HCT116 (cell line): ENCODE data around the gene TOP2B. TPM values are rescaled to one million over a fixed set of nuclear protein-coding genes. Genes with fewer than 3 reads are reported as not detected.

ENCODE experiments used
- ATAC-seq: fragments of 200-7000 bp; cut with Tn5 transposase; 2 replicates; pipeline ENCODE4 v1.9.1; 2020; ENCODE audit warnings: mild to moderate bottlenecking, moderate library complexity
- Bru-seq: library from RNA; stranded (reverse); fragments of 400-500 nt; gene quantifications from one replicate; lab custom pipeline; 2021; lab: Mats Ljungman, UMichigan
- BruChase-seq, 2 experiments: library from RNA; stranded (reverse); fragments of 400-500 nt; gene quantifications; one replicate each; lab custom pipeline; 2021; lab: Mats Ljungman, UMichigan
- BruUV-seq: library from RNA; stranded (reverse); fragments of 400-500 nt; replicated peaks from 2 replicates; lab custom pipeline; 2021; lab: Mats Ljungman, UMichigan
- CTCF ChIA-PET: fragments of 300-600 bp; sonication (Branson Sonifier 250); formaldehyde crosslinking; loops from one replicate; lab custom pipeline; 2021; ENCODE audit warnings: antibody characterized with exemption; lab: Charles Lee
- POLR2A ChIA-PET: fragments of 300-600, 350-600 bp; sonication (Branson Sonifier 250); formaldehyde crosslinking; loops from one replicate; lab custom pipeline; 2021; ENCODE audit warnings: antibody characterized with exemption; lab: Charles Lee
- RAD21 ChIA-PET, 2 experiments: fragments of 300-600 bp; sonication (Branson Sonifier 250); formaldehyde crosslinking; loops; one replicate each; lab custom pipeline; 2023; ENCODE audit warnings: low total read pairs in 2 of 2; ENCODE audit not compliant: uncharacterized antibody in 2 of 2, unreplicated experiment in 2 of 2, low non-redundant PET in 1 of 2; lab: Charles Lee
- DNase-seq: peaks from one replicate; pipeline ENCODE4 v3.0.0-alpha.2; 2010; ENCODE audit warnings: low read depth, low spot score
- H2AFZ ChIP-seq: fragments of 200-600 bp; shearing (Covaris generic), sonication (generic); 2 replicates; pipeline ENCODE4 v1.6.1; 2017; ENCODE audit warnings: low read depth, mixed run types, mixed read lengths, antibody characterized with exemption, low read length; ENCODE audit not compliant: poor library complexity, severe bottlenecking
- H3K27ac ChIP-seq: 2 replicates; pipeline ENCODE4 v1.5.1; 2012; ENCODE audit warnings: low read depth, low read length
- H3K27me3 ChIP-seq: fragments of 200-600 bp; sonication (generic); 2 replicates; pipeline ENCODE4 v1.6.1; 2016; ENCODE audit warnings: mixed run types, low read length, mixed read lengths; ENCODE audit not compliant: insufficient read depth
- H3K36me3 ChIP-seq, 2 experiments: fragments of 200-500 bp in 1 of 2; fragments of 200-600 bp in 1 of 2; sonication (Bioruptor generic) in 1 of 2; sonication (generic) in 1 of 2; 2 replicates each; pipeline versions ENCODE4 v1.5.1 to v1.6.1; 2014 to 2016; ENCODE audit warnings: low read length in 2 of 2, inconsistent platforms in 1 of 2, mixed read lengths in 1 of 2, mixed run types in 1 of 2; ENCODE audit not compliant: insufficient read depth in 2 of 2, control insufficient read depth in 1 of 2
- H3K4me1 ChIP-seq, 2 experiments: fragments of 200-600 bp in 1 of 2; sonication (generic) in 1 of 2; 2 replicates each; pipeline versions ENCODE4 v1.5.1 to v1.6.1; 2012 to 2017; ENCODE audit warnings: low read length in 2 of 2, inconsistent platforms in 1 of 2, mild to moderate bottlenecking in 1 of 2, mixed read lengths in 1 of 2, mixed run types in 1 of 2, moderate library complexity in 1 of 2; ENCODE audit not compliant: insufficient read depth in 2 of 2, control insufficient read depth in 1 of 2
- H3K4me2 ChIP-seq: fragments of 200-600 bp; sonication (generic); 2 replicates; pipeline ENCODE4 v1.6.1; 2017; ENCODE audit warnings: mixed run types, low read length, mixed read lengths
- H3K4me3 ChIP-seq, 2 experiments: fragments of 200-600 bp in 1 of 2; sonication (generic) in 1 of 2; replicated peaks in 1 of 2; 2 replicates each; pipeline ENCODE4 v1.5.1; 2011 to 2016; ENCODE audit warnings: low read length in 2 of 2, control low read depth in 1 of 2, low read depth in 1 of 2, mild to moderate bottlenecking in 1 of 2, mixed read lengths in 1 of 2, mixed run types in 1 of 2
- H3K79me2 ChIP-seq: fragments of 200-600 bp; sonication (generic); 2 replicates; pipeline ENCODE4 v1.6.1; 2017; ENCODE audit warnings: mild to moderate bottlenecking, mixed run types, low read length, moderate library complexity, mixed read lengths; ENCODE audit not compliant: insufficient read depth
- H3K9ac ChIP-seq: fragments of 200-600 bp; sonication (generic); 2 replicates; pipeline ENCODE4 v1.6.1; 2016; ENCODE audit warnings: low read length, mixed read lengths
- H3K9me2 ChIP-seq: fragments of 200-600 bp; sonication (generic), shearing (Covaris generic); 2 replicates; pipeline ENCODE4 v1.6.1; 2017; ENCODE audit warnings: mixed run types, mild to moderate bottlenecking, moderate library complexity; ENCODE audit not compliant: insufficient read depth
- H3K9me3 ChIP-seq, 2 experiments: fragments of 200-500 bp in 1 of 2; fragments of 200-600 bp in 1 of 2; sonication (Bioruptor generic) in 1 of 2; sonication (generic) in 1 of 2; 2 replicates each; pipeline ENCODE4 v1.6.1; 2014 to 2017; ENCODE audit warnings: low read length in 2 of 2, mixed read lengths in 2 of 2, inconsistent platforms in 1 of 2, low read depth in 1 of 2, mild to moderate bottlenecking in 1 of 2, mixed run types in 1 of 2, moderate library complexity in 1 of 2; ENCODE audit not compliant: control insufficient read depth in 1 of 2, insufficient read depth in 1 of 2
- H4K20me1 ChIP-seq: fragments of 200-600 bp; sonication (generic), shearing (Covaris generic); 2 replicates; pipeline ENCODE4 v1.6.1; 2017; ENCODE audit warnings: mixed run types, mild to moderate bottlenecking, moderate library complexity; ENCODE audit not compliant: insufficient read depth
- EGR1 ChIP-seq: IDR thresholded peaks from 2 replicates; pipeline ENCODE4 v1.6.1; 2012; ENCODE audit warnings: low read depth
- POLR2A ChIP-seq: IDR thresholded peaks from 2 replicates; pipeline ENCODE4 v1.7.0; 2011; ENCODE audit warnings: borderline replicate concordance; ENCODE audit not compliant: insufficient read depth, insufficient read length; ENCODE audit errors: extremely low read depth
- POLR2AphosphoS5 ChIP-seq: IDR thresholded peaks from 2 replicates; pipeline ENCODE4 v1.6.1; 2011; ENCODE audit warnings: mild to moderate bottlenecking, low read depth, low read length, moderate library complexity
- SIN3A ChIP-seq: IDR thresholded peaks from 2 replicates; pipeline ENCODE4 v1.6.1; 2012; ENCODE audit warnings: low read depth
- SP1 ChIP-seq: IDR thresholded peaks from 2 replicates; pipeline ENCODE4 v1.6.1; 2012; ENCODE audit warnings: low read depth
- TCF7L2 ChIP-seq: IDR thresholded peaks from 2 replicates; pipeline ENCODE4 v1.7.0; 2011; ENCODE audit warnings: borderline replicate concordance, inconsistent platforms; ENCODE audit not compliant: insufficient read depth, insufficient read length; ENCODE audit errors: extremely low read depth
- YY1 ChIP-seq: IDR thresholded peaks from 2 replicates; pipeline ENCODE4 v1.6.1; 2011; ENCODE audit warnings: low read length, low read depth, moderate library complexity, mild to moderate bottlenecking; ENCODE audit not compliant: insufficient replicate concordance; ENCODE audit errors: extremely low read depth
- ZFX ChIP-seq: fragments of 450-650 bp; IDR thresholded peaks from 2 replicates; pipeline ENCODE4 v1.6.1; 2017
- intact Hi-C: fragments of 100-400 bp; cut with micrococcal nuclease; formaldehyde crosslinking; loops from 2 replicates; pipeline ENCODE4 v1.10.0; 2022
- long read RNA-seq: library from polyadenylated mRNA; unstranded; transcript quantifications from one replicate; pipeline ENCODE4 v2.0.0, GENCODE V29; 2021; ENCODE audit not compliant: unreplicated experiment
- polyA plus RNA-seq: library from polyadenylated mRNA; unstranded; fragments of >200 nt; gene quantifications from 2 replicates; pipeline ENCODE4 v1.2.1, GENCODE V29; 2012; ENCODE audit warnings: missing spikeins
- total RNA-seq: library from RNA; stranded (reverse); gene quantifications from one replicate; pipeline ENCODE4 v1.2.1, GENCODE V29; 2021; ENCODE audit not compliant: unreplicated experiment
- TF ChIP-seq, protein P1 (sequence below): IDR thresholded peaks from 2 replicates; pipeline ENCODE4 v1.6.1; 2012
- TF ChIP-seq, protein P2 (sequence below), 3 experiments: fragments of 200-600 bp in 1 of 3; sonication (generic) in 1 of 3; IDR thresholded peaks in 2 of 3; conservative IDR thresholded peaks in 1 of 3; 2 replicates each; pipeline ENCODE4 v1.5.1; 2012 to 2017; ENCODE audit warnings: low read depth in 2 of 3, low read length in 2 of 3, antibody characterized with exemption in 1 of 3, borderline replicate concordance in 1 of 3, control low read depth in 1 of 3, mild to moderate bottlenecking in 1 of 3, mixed read lengths in 1 of 3, mixed run types in 1 of 3, moderate library complexity in 1 of 3; ENCODE audit not compliant: insufficient read depth in 1 of 3

The TOP2B gene, protein sequence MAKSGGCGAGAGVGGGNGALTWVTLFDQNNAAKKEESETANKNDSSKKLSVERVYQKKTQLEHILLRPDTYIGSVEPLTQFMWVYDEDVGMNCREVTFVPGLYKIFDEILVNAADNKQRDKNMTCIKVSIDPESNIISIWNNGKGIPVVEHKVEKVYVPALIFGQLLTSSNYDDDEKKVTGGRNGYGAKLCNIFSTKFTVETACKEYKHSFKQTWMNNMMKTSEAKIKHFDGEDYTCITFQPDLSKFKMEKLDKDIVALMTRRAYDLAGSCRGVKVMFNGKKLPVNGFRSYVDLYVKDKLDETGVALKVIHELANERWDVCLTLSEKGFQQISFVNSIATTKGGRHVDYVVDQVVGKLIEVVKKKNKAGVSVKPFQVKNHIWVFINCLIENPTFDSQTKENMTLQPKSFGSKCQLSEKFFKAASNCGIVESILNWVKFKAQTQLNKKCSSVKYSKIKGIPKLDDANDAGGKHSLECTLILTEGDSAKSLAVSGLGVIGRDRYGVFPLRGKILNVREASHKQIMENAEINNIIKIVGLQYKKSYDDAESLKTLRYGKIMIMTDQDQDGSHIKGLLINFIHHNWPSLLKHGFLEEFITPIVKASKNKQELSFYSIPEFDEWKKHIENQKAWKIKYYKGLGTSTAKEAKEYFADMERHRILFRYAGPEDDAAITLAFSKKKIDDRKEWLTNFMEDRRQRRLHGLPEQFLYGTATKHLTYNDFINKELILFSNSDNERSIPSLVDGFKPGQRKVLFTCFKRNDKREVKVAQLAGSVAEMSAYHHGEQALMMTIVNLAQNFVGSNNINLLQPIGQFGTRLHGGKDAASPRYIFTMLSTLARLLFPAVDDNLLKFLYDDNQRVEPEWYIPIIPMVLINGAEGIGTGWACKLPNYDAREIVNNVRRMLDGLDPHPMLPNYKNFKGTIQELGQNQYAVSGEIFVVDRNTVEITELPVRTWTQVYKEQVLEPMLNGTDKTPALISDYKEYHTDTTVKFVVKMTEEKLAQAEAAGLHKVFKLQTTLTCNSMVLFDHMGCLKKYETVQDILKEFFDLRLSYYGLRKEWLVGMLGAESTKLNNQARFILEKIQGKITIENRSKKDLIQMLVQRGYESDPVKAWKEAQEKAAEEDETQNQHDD (N-terminal part only)
- total RNA-seq (101 TPM), Bru-seq, nascent RNA (percentile 87 among the genes with signal in this experiment), BruChase-seq, experiment 1, labeled RNA remaining after a 6-hour chase (percentile 92 among the genes with signal in this experiment), BruChase-seq, experiment 2, labeled RNA remaining after a 2-hour chase (percentile 87 among the genes with signal in this experiment)
- polyA plus RNA-seq: 22.6 and 32.1 TPM in 2 replicates
- long read RNA-seq, full-length matches to known transcripts: 116 of 213 reads
- long read RNA-seq, partial matches to known transcripts: 70 of 213 reads
- long read RNA-seq, other reads (novel, unspliced or antisense): 27 of 213 reads

DNA sequence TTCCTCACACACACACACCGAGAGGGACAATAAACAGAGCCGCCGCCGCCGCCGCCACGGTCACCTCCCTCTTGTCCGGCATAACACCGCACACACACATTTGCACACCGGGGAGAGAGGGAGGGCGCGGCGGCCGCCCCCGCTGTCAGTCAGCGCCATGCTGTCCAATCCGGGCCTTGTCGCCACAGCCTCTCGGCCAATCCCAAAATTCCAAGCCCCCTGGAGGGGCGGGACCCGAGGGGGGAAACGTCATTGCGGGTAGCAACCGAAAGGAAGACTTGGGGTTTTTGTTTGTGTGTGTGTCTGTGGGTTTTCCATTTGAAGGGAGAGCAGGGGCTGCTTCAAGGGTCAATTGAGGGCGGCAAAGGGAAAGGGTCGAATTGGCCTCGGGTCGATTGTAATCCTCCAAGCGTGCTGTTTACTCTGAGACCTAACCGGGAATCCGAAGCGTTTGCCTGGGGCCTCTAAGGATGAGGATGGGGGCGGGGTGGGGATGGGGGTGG lies at the start of gene TOP2B:
TSS of gene TOP2B (minus strand) at position 96 of the 503 bp plus-strand sequence. CDS start 610 bp downstream, outside the sequence.
- Histone ChIP-seq H2AFZ (peak within 1 kb of the TSS; percentile 11), H3K4me1 (peaks cover 8 to 17% of the 10 kb centered on the region in 2 experiments; a peak in 3 of 4 replicates), H3K79me2 (peaks cover 40% of the 10 kb centered on the region), H4K20me1 (no peaks in the 10 kb centered on the region), H3K9me2 (no peaks in the 10 kb centered on the region), H3K4me3 (peak within 1 kb of the TSS; percentile 57 to 75), H3K27ac (peak within 1 kb of the TSS; percentile 92), H3K9ac (peak within 1 kb of the TSS; percentile 81), H3K36me3 (no peaks in the 10 kb centered on the region)
- intact Hi-C loops: loop anchor here (2.0 kb wide), 1 partner anchor 124 kb away; no protein-coding TSS in a partner anchor
- ChIA-PET POLR2A (no interaction called here), CTCF (no interaction called here)
- peak; percentile 94 for ATAC-seq
- TF ChIP-seq POLR2AphosphoS5 (peak; percentile 79), POLR2A (peak; percentile 36), YY1 (peak; percentile 74), SP1 (peak; percentile 92), SIN3A (peak; percentile 70), TCF7L2 (peak; percentile 80), EGR1 (peak; percentile 83), ZFX (no peak)
- TF ChIP-seq, protein P1, sequence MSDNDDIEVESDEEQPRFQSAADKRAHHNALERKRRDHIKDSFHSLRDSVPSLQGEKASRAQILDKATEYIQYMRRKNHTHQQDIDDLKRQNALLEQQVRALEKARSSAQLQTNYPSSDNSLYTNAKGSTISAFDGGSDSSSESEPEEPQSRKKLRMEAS: peak; percentile 54; the same call in 1 of the 2 replicates
- TF ChIP-seq, protein P2, sequence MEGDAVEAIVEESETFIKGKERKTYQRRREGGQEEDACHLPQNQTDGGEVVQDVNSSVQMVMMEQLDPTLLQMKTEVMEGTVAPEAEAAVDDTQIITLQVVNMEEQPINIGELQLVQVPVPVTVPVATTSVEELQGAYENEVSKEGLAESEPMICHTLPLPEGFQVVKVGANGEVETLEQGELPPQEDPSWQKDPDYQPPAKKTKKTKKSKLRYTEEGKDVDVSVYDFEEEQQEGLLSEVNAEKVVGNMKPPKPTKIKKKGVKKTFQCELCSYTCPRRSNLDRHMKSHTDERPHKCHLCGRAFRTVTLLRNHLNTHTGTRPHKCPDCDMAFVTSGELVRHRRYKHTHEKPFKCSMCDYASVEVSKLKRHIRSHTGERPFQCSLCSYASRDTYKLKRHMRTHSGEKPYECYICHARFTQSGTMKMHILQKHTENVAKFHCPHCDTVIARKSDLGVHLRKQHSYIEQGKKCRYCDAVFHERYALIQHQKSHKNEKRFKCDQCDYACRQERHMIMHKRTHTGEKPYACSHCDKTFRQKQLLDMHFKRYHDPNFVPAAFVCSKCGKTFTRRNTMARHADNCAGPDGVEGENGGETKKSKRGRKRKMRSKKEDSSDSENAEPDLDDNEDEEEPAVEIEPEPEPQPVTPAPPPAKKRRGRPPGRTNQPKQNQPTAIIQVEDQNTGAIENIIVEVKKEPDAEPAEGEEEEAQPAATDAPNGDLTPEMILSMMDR (IDR thresholded peaks at IDR 0.05 in 2 of 3, conservative IDR thresholded peaks at IDR 0.05 in 1 of 3; ENCODE audit: borderline replicate concordance in 1 of 3, insufficient read depth in 1 of 3, low read depth in 2 of 3, low read length in 2 of 3): no peak
- TF ChIP-seq, all 23 proteins: peak for 8
- peak within 1 kb of the TSS; percentile 96 for H3K4me2 ChIP-seq
- DNase-seq: peak; percentile 86
- no peaks in the 10 kb centered on the region for H3K9me3 ChIP-seq
- BruUV-seq: no TSS peak
- H3K27me3 ChIP-seq: no peaks in the 10 kb centered on the region
- RAD21 ChIA-PET: no interaction called here
